Tibial artery (tissue), 4 donors: ENCODE measurements around the gene CD300H.

ENCODE experiments used
- DNase-seq, 2 donors: peaks; one replicate each; pipeline ENCODE4 v3.0.0-alpha.2; 2019
- H3K27ac ChIP-seq, 2 donors: fragments of 200-600 bp; sonication (generic) in 1 of 2; 1 replicate in 1 of 2; 2 replicates in 1 of 2; pipeline ENCODE4 v1.5.1; 2018 to 2019; ENCODE audit warnings: mild to moderate bottlenecking in 1 of 2
- H3K27me3 ChIP-seq, 2 donors: fragments of 200-600 bp; sonication (generic) in 1 of 2; one replicate each; pipeline versions ENCODE4 v1.5.1 to v1.6.0; 2016 to 2019
- H3K36me3 ChIP-seq, 3 donors: fragments of 200-600 bp; sonication (generic) in 2 of 3; one replicate each; pipeline ENCODE4 v1.5.1; 2016 to 2019; ENCODE audit warnings: mild to moderate bottlenecking in 2 of 3
- H3K4me1 ChIP-seq, 4 donors: fragments of 200-600 bp; sonication (generic) in 2 of 4; 1 replicate in 3 of 4; 2 replicates in 1 of 4; pipeline ENCODE4 v1.5.1; 2016 to 2019
- H3K4me3 ChIP-seq, 2 donors: fragments of 200-600 bp; sonication (generic) in 1 of 2; 1 replicate in 1 of 2; 2 replicates in 1 of 2; pipeline ENCODE4 v1.5.1; 2018 to 2019; ENCODE audit warnings: mild to moderate bottlenecking in 2 of 2
- H3K9me3 ChIP-seq, 3 donors: fragments of 200-600 bp; sonication (generic) in 1 of 3; one replicate each; pipeline ENCODE4 v1.5.1; 2016 to 2019
- intact Hi-C: fragments of 100-400 bp; cut with DNase I; formaldehyde crosslinking; loops from one replicate; pipeline ENCODE4 v1.15.0; 2023; ENCODE audit warnings: low total_unique reads
- TF ChIP-seq, protein P1 (sequence below), 2 experiments: fragments of 200-600 bp in 1 of 2; fragments of 450-650 bp in 1 of 2; IDR thresholded peaks; one replicate each; pipeline ENCODE4 v1.5.1; 2017 to 2019; ENCODE audit warnings: antibody characterized with exemption in 2 of 2, mild to moderate bottlenecking in 1 of 2, moderate library complexity in 1 of 2

Gene CD300H

GRCh38 chr17:74554909-74555308 is 12.4 kb downstream of the CD300H start:
- intact Hi-C loops = no loop called here
- TF ChIP-seq, protein P1, sequence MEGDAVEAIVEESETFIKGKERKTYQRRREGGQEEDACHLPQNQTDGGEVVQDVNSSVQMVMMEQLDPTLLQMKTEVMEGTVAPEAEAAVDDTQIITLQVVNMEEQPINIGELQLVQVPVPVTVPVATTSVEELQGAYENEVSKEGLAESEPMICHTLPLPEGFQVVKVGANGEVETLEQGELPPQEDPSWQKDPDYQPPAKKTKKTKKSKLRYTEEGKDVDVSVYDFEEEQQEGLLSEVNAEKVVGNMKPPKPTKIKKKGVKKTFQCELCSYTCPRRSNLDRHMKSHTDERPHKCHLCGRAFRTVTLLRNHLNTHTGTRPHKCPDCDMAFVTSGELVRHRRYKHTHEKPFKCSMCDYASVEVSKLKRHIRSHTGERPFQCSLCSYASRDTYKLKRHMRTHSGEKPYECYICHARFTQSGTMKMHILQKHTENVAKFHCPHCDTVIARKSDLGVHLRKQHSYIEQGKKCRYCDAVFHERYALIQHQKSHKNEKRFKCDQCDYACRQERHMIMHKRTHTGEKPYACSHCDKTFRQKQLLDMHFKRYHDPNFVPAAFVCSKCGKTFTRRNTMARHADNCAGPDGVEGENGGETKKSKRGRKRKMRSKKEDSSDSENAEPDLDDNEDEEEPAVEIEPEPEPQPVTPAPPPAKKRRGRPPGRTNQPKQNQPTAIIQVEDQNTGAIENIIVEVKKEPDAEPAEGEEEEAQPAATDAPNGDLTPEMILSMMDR (IDR thresholded peaks at IDR 0.05) = no peak
- peak in 1 of 2 donors; percentile 37 for DNase-seq
- Histone ChIP-seq H3K27me3 (peaks cover 0 to 13% of the 10 kb centered on the region in 2 donors), H3K9me3 (no peaks in the 10 kb centered on the region), H3K27ac (no peak overlapping the region), H3K4me1 (no peaks in the 10 kb centered on the region), H3K4me3 (no peak overlapping the region), H3K36me3 (no peaks in the 10 kb centered on the region)

DNA sequence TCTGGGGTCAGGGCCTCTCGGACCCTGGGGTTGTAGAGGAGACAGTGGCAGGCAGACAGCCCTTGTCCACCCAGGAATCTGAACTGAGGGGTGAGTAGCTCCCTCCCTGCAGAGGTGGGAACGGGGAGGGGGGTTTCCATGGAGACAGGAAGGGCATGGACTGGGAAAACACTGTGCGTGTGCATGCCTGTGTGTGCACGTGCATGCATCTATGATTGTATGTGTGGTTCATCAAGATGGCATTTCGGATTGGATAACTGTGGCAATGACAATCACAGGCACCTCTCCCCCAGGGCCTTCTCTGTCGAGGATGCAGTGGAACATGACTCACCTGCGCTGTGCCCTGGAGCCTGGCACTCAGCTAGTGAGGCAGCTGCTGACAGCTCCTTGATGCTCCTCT is 15.3 kb downstream of the CD300H start:
- intact Hi-C loops = no loop called here
- H3K4me3 ChIP-seq = no peak overlapping the region
- peaks cover 0 to 14% of the 10 kb centered on the region in 2 donors for H3K27me3 ChIP-seq
- H3K9me3 ChIP-seq = no peaks in the 10 kb centered on the region
- H3K27ac ChIP-seq = no peak overlapping the region
- TF ChIP-seq, protein P1 (IDR thresholded peaks at IDR 0.05) = no peak
- no peak for DNase-seq
- H3K4me1 ChIP-seq = no peaks in the 10 kb centered on the region
- no peaks in the 10 kb centered on the region for H3K36me3 ChIP-seq

- TF ChIP-seq, protein P1 (IDR thresholded peaks at IDR 0.05) = no peak
- intact Hi-C loops = no loop called here
Observed at GRCh38 chr17:74550602-74551001, 16.7 kb downstream of the CD300H start.

GRCh38 chr17:74549343-74549742 is 18.0 kb downstream of the CD300H start:
- H3K36me3 ChIP-seq = no peaks in the 10 kb centered on the region
- peaks cover 0 to 14% of the 10 kb centered on the region in 2 donors for H3K27me3 ChIP-seq
- TF ChIP-seq, protein P1 (IDR thresholded peaks at IDR 0.05) = no peak
- no peak overlapping the region for H3K27ac ChIP-seq
- no peaks in the 10 kb centered on the region for H3K9me3 ChIP-seq
- DNase-seq = no peak
- intact Hi-C loops = no loop called here
- no peak overlapping the region for H3K4me3 ChIP-seq
- no peaks in the 10 kb centered on the region for H3K4me1 ChIP-seq

More at GRCh38 chr17:74550602-74551001, 16.7 kb downstream of the CD300H start:
- no peaks in the 10 kb centered on the region for H3K36me3 ChIP-seq
- no peak overlapping the region for H3K4me3 ChIP-seq
- H3K27me3 ChIP-seq = peaks cover 0 to 14% of the 10 kb centered on the region in 2 donors
- H3K9me3 ChIP-seq = no peaks in the 10 kb centered on the region
- no peaks in the 10 kb centered on the region for H3K4me1 ChIP-seq
- H3K27ac ChIP-seq = no peak overlapping the region
- DNase-seq = no peak

- TF ChIP-seq, protein P1 (IDR thresholded peaks at IDR 0.05) = no peak
- Histone ChIP-seq H3K9me3 (no peaks in the 10 kb centered on the region), H3K36me3 (no peaks in the 10 kb centered on the region), H3K4me1 (no peaks in the 10 kb centered on the region), H3K4me3 (no peak overlapping the region), H3K27me3 (peaks cover 0 to 17% of the 10 kb centered on the region in 2 donors), H3K27ac (no peak overlapping the region)
- intact Hi-C loops = no loop called here
- no peak for DNase-seq
Observed at GRCh38 chr17:74547736-74548135, 19.6 kb downstream of the CD300H start.

DNA sequence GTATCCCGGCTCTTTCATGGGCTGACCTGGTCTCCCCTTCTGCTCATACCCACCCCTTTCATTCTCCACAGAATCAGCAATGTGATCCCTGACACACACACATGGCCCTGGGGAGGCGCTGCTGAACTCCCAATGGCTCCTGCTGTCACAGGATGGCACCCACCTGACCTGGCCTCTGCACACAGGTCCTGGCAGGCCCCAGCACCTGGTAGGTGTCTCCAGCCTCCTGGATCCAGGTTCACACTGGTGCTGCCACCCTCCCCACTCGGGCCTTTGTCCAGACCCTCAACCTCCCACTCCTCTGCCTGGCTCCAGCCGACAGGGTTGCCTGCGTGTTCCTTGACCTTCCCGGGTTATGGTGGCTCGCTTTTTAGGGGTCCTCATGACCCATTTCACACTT is 20.0 kb downstream of the CD300H start:
- intact Hi-C loops = no loop called here
- Histone ChIP-seq H3K27me3 (peaks cover 0 to 17% of the 10 kb centered on the region in 2 donors), H3K4me3 (no peak overlapping the region), H3K27ac (no peak overlapping the region), H3K36me3 (no peaks in the 10 kb centered on the region), H3K9me3 (no peaks in the 10 kb centered on the region), H3K4me1 (no peaks in the 10 kb centered on the region)
- TF ChIP-seq, protein P1 (IDR thresholded peaks at IDR 0.05) = no peak
- DNase-seq = no peak
